HG03103 (cell line): ENCODE data around the gene LIMS1.
A peak's percentile ranks its signal among the peaks of the same experiment; 100 is the strongest.
"Not testable (repeated sequence)": the region's sequence is repeated elsewhere in the genome, so short reads cannot be mapped to it uniquely, and the experiment has no call there.

Source experiments
- ATAC-seq: cut with Tn5 transposase; IDR thresholded peaks from one replicate; pipeline ENCODE4 v1.9.1; 2021; ENCODE audit warnings: low read depth; ENCODE audit not compliant: unreplicated experiment

The LIMS1 gene

DNA sequence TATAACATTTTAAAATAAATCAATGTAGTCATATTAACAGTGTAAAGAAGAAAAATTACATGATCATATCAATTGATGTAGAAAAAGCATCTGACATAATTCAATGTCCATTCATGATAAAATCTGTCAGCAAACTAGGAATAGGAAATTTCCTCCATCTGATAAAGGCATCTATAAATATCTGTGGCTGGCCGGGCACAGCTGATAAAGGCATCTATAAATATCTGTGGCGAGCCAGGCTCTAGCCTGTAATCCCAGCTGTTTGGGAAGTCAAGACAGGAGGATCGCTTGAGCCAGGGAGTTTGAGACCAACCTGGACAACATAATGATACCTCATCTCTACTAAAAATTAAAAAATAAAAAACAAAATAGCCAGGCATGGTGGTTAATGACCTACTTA, 166.9 kb downstream of the LIMS1 start:
- ATAC-seq = no peak

DNA sequence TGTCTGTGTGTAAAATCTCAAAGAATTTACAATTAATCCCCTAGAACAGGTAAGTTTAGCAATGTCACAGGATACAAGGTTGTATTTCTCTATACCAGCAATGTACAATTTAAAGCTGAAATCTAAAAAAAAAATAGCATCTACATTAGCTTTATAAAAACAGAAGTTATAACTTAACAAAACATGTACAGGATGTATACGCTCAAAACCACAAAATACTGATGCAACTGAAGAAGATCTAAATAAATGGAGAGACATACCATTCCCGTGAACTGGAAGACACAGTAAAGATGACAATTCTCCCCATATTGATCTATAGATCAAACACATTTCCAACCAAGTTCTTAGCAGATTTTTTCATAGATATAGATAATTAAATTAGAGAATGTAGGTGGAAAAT, 167.5 kb downstream of the LIMS1 start:
- no peak for ATAC-seq

DNA sequence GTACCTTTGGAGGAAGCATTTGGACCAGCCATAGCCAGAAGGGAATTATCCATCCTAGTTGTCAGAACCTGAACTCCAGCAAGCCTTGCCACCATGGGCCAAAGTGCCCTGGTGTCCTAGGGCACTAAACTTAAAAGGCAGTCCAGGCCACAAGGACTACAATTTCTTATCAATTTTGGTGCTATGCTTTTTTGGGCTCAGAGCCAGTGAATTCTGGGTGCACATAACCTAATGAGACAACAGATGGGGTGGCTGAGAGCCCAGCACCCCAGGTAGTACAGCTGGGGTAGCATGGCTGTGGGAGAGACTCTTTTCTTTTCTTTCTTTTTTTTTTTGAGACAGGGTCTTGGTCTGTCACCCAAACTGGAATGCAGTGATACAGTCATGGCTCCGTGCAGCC, 170.6 kb downstream of the LIMS1 start:
- ATAC-seq = no peak

DNA sequence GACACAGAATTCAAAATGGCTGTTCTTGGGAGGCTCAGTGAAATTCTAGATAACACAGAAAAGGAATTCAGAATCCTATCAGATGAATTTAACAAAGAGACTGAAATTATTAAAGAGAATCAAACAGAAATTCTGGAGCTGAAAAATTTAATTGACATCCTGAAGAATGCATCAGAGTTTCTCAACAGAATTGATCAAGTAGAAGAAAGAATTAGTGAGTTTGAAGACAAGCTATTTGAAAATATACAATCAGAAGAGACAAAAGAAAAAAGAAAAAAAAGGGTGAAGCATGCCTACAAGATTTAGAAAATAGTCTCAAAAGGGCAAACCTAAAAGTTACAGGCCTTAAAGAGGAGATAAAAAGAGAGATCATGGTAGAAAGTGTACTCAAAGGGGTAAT, 173.0 kb downstream of the LIMS1 start:
- ATAC-seq = no peak

DNA sequence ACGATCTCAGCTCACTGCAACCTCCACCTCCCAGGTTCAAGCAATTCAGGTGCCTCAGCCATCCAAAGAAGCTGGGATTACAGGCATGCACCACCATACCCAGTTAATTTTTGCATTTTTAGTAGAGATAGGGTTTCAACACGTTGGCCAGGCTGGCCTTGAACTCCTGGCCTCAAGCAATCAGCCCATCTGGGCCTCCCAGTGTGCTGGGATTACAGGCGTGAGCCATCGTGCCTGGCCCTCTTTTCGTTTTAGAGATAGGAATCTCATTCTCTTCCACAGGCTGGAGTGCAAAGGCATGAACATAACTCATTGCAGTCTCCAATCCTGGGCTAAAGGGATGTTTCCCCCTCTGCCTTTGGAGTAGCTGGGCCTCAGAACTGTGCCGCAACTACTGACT, 182.7 kb downstream of the LIMS1 start:
- ATAC-seq = not testable (repeated sequence)

DNA sequence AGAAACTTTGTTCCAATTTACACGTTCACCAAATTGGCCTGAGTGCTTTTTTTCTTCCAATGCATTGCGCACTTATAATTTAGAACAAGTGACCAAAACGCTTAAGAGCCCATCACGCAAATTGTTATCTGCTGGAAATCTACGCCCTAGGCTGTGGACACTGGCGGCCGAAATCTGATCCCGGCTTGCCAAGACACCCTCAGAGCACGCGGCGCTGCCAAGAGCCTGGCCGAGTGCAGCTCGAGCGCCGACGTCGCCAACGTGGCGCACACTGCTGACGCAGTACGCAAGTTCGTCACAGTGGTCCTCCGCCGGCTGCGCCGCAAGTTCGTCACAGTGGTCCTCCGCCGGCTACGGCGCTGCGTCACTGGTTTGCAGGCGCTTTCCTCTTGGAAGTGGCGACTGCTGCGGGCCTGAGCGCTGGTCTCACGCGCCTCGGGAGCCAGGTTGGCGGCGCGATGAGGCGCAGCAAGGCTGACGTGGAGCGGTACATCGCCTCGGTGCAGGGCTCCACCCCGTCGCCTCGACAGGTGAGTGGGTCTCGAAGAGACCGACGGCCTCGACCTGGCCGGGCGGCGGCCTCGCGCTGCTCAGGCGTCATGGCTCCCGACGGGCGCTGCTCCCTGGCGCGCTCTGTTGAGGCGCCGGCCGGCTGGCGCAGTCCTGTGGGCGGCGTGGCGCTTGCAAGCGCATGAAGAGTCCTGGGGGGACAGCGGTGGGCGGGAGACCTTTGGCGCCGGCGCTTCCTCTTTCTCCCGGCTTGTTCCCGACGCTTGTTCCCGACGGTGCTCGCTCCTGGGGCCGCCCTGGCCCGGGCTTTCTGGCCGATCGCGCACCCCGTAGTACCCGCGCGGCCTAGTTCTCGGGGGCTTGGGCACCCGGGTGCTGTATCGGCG, 185.1 kb downstream of the LIMS1 start, which contains the start of gene RANBP2:
RANBP2 (plus strand) TSS at position 334 of the 896 bp plus-strand sequence; CDS start at position 459, 125 bp downstream.
- ATAC-seq = peak; percentile 99

DNA sequence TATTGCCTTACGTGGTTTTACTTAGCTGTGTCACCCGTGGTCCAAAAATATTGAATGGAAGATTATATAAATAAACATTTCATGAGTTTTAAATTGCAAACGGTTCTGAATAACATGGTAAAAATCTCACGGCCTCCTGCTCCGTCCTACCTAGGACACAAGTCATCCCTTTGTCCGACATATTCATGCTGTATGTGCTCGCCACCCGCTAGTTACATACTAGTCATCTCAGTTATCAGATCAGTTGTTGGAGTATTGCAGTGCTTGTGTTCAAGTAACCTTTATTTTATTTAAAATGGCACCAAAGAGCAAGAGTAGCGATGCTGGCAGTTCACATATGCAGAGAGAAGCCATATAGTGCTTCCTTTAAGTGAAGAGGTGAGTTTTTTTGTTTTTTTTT, 191.8 kb downstream of the LIMS1 start:
- not testable (repeated sequence) for ATAC-seq

DNA sequence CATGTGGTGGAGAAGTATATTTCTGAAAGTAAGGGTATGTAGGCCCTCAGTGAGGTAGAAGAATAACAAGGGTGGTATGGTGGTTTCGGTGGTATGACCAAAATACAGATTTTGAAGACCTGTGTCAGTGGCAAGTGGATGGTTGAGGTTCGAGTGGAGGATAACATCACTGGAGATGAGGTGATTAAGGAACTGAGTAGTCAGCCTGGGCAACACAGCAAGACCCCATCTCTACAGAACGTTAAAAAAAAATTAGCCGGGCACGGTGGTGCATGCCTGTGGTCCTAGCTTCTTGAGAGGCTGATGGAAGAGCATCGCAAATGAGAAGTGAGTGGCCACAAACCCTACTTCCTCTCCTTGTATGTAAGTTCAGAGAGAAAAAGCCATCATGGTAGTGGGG, 200.4 kb downstream of the LIMS1 start:
- not testable (repeated sequence) for ATAC-seq
